ENCODE results near the gene SNX13.

- no peak for TF ChIP-seq CTCF (IDR thresholded peaks at IDR 0.05 in 4 of 5, conservative IDR thresholded peaks at IDR 0.05 in 1 of 5)
- TF ChIP-seq POLR2A (IDR thresholded peaks at IDR 0.05) = no peak
These were observed 69.9 kb downstream of the SNX13 start for GRCh38 chr7:17870406-17870805.
